HG03108 (cell line): Measurements from ENCODE around the gene AP2A1.
"Not testable (repeated sequence)": the region's sequence is repeated elsewhere in the genome, so short reads cannot be mapped to it uniquely, and the experiment has no call there.

Experiments used
- ATAC-seq: cut with Tn5 transposase; IDR thresholded peaks from one replicate; pipeline ENCODE4 v1.9.1; 2021; ENCODE audit warnings: moderate library complexity; ENCODE audit not compliant: unreplicated experiment

Gene AP2A1

DNA sequence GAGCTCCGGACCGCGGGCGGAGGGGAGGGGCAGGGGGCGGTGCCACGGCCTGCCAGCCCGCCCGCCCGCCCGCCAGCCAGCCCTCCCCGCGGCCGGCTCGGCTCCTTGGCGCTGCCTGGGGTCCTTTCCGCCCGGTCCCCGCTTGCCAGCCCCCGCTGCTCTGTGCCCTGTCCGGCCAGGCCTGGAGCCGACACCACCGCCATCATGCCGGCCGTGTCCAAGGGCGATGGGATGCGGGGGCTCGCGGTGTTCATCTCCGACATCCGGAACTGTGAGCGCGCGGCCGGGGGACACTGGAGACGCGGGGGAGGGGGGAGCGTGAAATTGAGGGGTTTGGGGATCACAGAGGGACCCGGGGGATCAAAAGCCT is at the start of gene AP2A1:
Gene AP2A1, plus strand, starts transcription at position 72 of the 370 bp plus-strand sequence. Its CDS starts 133 bp downstream, at position 205.
- peak; percentile 1 for ATAC-seq

- ATAC-seq: no peak
Measured at GRCh38 chr19:49718511-49718910, 48.3 kb upstream of the AP2A1 start.

- ATAC-seq: no peak
Measured at GRCh38 chr19:49718991-49719390, 47.8 kb upstream of the AP2A1 start.

DNA sequence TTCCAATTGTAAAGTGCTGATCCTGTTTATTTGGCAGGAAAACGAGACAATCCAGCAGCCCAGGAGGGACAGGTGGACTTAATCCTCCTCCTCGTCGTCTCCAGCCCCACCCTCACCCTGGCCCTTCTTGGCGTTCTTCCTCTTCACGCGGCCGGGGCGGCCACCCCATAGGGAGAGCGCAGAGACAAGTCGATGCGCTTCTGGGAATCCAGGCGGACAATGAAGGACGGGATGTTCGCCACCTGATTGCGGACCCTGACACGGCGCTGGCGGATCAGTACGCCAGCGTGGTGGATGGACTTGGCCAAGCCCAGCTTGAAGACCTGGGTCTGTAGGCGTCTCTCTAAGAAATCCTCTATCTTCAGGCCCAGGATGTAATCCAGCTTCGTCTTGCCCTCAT is 47.4 kb upstream of the AP2A1 start:
- ATAC-seq: not testable (repeated sequence)

GRCh38 chr19:49727217-49728030 is 39.4 kb upstream of the AP2A1 start:
- no peak for ATAC-seq

- ATAC-seq: no peak
Measured at GRCh38 chr19:49730166-49730565, 36.6 kb upstream of the AP2A1 start.

- ATAC-seq: no peak
Measured at GRCh38 chr19:49738268-49738667, 28.5 kb upstream of the AP2A1 start.

DNA sequence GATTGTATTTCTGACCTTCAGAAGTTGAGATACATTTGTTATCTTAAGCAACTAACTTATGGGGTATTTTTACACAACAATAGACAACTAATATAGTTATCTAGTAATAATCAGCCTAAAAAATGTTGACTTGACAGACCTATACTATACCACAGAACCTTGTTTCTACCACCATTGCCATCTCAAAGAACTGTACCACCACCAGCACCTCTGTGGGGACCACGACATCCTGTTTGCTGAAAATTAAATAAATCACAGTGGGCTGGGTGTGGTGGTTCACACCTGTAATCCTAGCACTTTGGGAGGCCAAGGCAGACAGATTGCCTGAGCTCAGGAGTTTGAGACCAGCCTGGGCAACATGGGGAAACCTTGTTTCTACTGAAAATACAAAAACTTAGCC is 27.7 kb upstream of the AP2A1 start:
- no peak for ATAC-seq

DNA sequence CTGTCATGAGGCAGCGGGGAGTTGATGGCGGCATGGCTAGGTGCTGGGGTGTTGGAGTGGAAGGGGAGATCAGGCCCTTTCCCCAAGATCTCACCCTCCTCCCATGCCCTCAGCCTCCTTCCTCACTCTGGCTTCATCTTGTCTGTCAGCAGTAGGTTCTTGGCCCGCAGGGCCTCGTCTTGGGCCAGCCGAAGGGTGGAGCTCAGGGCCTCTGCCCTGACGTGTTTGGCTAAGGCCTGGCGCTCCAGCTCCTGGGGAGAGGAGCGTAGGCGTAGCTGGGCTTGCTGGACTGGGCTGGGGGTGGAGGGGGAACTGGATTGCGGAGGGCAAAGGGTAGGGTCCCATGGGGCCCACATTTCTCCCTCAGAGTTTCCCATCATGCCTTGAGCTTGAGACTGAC is 26.9 kb upstream of the AP2A1 start:
- no peak for ATAC-seq

DNA sequence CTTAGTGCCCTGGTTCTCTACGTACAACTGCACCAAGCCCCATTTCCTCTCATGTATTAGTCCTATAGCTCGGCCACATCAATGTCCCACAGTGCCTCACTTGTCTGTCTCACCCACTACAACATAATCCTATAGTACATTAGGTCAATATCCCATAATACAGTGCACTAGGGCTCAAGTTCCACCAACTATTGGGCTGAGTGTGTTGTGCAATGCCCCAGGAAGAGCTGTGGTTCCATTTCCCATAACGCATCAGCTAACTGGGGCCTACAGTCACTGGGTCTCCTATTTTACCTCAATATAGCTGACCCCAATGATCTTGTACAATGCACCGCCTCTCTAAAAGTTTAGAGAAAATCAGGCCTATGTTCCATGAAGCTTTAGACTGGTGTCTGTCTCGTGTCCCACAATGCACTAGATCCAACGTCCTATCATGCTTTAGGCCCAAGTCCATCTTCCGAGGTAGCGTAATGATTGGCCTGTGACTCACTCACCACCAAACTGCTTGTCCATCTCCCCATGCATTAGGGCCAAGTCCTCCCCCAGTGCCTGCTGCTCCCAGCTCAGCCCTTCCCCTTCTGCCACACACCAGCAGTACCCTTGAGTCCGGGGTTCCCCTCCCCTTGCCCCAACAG is 25.5 kb upstream of the AP2A1 start:
- ATAC-seq: no peak

DNA sequence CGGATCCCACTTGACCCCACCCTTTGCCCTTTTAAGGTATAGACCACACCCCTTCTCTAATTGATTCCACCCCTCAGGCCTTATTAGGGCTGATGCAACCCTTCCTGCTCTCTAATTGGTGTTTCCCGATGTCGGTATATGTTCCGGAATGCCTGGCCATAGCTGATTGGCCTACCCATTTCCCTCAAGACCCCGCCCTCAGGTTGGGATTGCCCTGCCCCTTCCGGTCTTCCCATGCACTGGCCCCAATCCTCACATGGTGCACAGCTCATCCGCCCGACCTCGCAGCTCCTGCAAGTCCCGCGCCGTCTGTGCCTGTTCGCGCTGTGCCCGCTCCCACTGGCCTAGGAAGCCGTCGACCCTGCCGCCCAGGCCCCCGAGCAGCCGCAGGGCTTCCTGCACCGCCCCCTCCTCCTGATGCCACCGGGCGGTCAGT is 21.8 kb upstream of the AP2A1 start:
- no peak for ATAC-seq

- ATAC-seq: no peak
Measured at GRCh38 chr19:49746206-49746958, 20.4 kb upstream of the AP2A1 start.

DNA sequence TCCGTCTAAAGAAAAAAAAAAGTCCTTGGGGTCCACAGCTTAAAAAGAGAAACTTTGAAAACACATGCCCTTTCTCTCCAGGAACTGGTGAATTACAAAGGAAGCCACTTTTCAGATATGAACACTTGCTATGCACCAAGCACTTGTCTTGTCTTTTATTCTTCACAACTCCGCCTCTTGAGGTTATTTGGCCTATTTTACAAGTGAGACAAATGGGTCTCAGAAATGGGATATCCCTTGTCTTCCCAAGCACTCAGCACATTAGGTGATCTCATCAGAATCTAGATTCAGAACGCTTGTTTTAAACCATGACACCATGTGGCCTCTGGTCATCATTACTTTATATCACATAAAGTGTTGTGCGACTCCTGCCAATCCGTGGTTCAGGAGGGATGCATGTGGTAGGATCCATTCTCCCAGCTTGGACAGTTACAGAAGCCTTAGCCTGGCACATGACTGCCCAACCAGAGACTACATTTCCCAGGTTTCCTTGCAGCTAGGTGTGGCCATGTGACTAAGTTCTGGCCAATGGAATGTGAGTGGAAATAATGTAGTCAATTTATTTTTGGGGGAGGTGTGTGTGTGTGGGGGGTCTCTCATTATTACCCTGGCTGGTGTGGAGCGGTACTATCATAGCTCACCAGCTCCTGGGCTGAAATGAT is 17.6 kb upstream of the AP2A1 start:
- ATAC-seq: no peak

GRCh38 chr19:49749771-49750170 is 17.0 kb upstream of the AP2A1 start:
- no peak for ATAC-seq

DNA sequence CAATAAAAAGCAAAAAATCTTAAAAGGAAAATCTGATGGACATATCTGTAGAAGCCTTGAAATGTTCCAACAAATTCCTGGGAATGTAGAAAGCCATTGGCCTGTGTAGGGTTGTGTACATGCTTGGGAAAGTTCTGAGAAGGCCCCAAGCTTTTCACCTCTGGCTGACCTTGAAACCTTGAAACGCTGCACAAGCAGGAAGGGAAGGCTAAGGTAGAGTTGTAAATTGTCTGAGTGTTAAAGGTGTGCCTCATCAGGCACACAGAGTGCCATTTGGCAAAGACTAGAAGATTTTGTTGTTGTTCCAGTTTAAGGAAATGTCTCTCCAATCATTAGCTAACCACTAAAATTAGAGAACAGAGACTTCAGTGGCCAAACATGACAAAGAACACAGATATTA is 14.1 kb upstream of the AP2A1 start:
- ATAC-seq: no peak

DNA sequence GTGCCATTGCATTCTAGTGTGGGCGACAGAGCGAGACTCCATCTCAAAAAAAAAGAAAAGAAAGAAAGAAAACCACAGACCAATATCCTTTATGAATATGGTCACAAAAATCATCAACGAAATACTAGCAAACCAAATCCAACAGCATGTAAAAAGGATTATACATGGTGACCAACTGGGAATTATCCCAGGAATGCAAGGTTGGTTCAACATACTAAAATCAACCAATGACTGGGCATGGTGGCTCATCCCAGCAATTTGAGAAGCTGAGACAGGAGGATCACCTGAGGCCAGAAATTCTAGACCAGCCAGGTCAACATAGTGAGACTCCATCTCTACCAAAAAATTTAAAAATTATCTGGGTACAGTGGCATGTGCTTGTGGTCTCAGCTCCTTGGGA is 10.8 kb upstream of the AP2A1 start:
- ATAC-seq: no peak

GRCh38 chr19:49758292-49758691 is 8.5 kb upstream of the AP2A1 start:
- ATAC-seq: no peak

GRCh38 chr19:49761249-49761624 is 5.6 kb upstream of the AP2A1 start:
- no peak for ATAC-seq

GRCh38 chr19:49761625-49762311 is 5.0 kb upstream of the AP2A1 start:
- no peak for ATAC-seq

DNA sequence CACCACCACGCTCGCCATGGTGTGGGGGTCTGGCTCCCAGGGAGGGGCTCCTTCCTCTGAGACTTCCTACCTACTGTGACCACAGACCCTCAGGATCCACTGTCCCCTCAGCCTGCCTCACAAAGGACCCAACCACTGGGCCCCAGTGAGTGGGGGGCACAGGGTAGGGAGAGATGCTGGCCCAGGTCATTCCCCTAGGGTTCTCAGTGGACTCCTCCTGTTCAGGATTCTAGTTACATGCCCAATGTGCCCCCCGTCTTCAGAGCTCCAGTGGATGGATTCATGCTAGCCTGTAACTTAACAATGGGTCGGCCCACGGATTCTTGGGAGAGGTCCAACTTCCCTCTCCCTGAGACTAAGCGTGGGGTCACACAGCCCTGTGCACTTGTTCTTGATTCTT is 3.6 kb upstream of the AP2A1 start, which contains the start of gene TSKS:
Gene TSKS, minus strand, starts transcription at position 77 of the 400 bp plus-strand sequence. Its CDS starts 59 bp downstream, at position 18.
- no peak for ATAC-seq

DNA sequence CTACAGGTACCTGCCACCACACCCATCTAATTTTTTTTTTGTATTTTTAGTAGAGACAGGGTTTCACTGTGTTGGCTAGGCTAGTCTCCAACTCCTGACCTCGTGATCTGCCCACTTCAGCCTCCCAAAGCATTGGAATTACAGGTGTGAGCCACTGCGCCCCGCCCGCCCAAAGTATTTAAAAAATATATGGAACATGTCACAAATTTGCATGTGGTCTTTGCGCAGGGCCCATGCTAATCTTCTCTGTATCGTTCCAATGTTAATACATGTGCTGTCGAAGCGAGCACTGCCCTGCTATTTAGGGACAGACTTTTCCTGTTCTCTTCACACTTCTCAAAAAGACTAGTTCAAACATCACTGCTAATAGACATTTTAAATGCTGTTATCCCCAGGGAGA is 2.5 kb upstream of the AP2A1 start:
- no peak for ATAC-seq
